ENCODE results near the gene SOX9. TPM values are rescaled to one million over a fixed set of nuclear protein-coding genes. Genes with fewer than 3 reads are reported as not detected.

Gene SOX9
- total RNA-seq, 1 experiment from 2014 or later: 1.3 TPM

DNA sequence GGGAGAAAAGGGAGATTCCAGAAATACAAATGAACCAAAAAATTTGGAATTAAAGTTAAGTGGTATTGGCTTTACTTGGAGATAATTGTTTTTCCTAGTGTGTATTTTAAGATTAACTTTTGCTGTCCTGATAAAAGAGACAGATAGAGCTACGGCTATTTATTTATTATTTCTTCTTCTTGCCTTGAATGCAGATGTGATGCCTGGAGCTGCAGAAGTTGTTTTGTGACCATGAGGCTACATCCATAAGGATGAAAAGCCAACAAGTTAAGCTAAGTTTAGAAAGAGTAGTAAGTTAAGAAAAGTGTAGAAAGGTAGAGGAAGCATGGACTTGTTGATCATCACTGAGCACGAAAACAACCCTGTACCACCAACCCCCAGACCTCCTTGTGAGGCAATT, 41.7 kb downstream of the SOX9 start:
- no peak overlapping the region for H3K23ac ChIP-seq (ENCODE audit: insufficient read length, low read depth, low read length)
- no peak overlapping the region for H2BK120ac ChIP-seq (ENCODE audit: low read depth, low read length, poor library complexity, severe bottlenecking)
- no peak overlapping the region for H2AK5ac ChIP-seq (ENCODE audit: insufficient read length, low read length)
- H2BK15ac ChIP-seq (ENCODE audit: low read depth, low read length): no peak overlapping the region
- no peaks in the 10 kb centered on the region; a peak in 1 of 5 replicates for H3K9me3 Mint-ChIP-seq
- H3K79me1 ChIP-seq (ENCODE audit: insufficient read depth, low read depth, low read length, poor library complexity, severe bottlenecking): no peaks in the 10 kb centered on the region
- peaks cover 16% of the 10 kb centered on the region; the same call in 1 of the 2 replicates for H3K4me1 ChIP-seq (ENCODE audit: insufficient read depth, low read length)
- TF ChIP-seq, protein P1, sequence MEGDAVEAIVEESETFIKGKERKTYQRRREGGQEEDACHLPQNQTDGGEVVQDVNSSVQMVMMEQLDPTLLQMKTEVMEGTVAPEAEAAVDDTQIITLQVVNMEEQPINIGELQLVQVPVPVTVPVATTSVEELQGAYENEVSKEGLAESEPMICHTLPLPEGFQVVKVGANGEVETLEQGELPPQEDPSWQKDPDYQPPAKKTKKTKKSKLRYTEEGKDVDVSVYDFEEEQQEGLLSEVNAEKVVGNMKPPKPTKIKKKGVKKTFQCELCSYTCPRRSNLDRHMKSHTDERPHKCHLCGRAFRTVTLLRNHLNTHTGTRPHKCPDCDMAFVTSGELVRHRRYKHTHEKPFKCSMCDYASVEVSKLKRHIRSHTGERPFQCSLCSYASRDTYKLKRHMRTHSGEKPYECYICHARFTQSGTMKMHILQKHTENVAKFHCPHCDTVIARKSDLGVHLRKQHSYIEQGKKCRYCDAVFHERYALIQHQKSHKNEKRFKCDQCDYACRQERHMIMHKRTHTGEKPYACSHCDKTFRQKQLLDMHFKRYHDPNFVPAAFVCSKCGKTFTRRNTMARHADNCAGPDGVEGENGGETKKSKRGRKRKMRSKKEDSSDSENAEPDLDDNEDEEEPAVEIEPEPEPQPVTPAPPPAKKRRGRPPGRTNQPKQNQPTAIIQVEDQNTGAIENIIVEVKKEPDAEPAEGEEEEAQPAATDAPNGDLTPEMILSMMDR (conservative IDR thresholded peaks at IDR 0.05): no peak
- no peak overlapping the region for H3K4me3 Mint-ChIP-seq
- no peak overlapping the region for H2BK20ac ChIP-seq (ENCODE audit: low read depth, low read length, poor library complexity, severe bottlenecking)
- no peak overlapping the region for H3K4ac ChIP-seq (ENCODE audit: low read depth, low read length)
- no peak overlapping the region for H3K14ac ChIP-seq (ENCODE audit: insufficient read depth, low read length)
- no peak overlapping the region for H3K27ac Mint-ChIP-seq
- peaks cover 30% of the 10 kb centered on the region in 2 experiments for H3K4me1 Mint-ChIP-seq
- H3K27me3 ChIP-seq (ENCODE audit: insufficient read depth, low read length): no peaks in the 10 kb centered on the region
- H3K9ac ChIP-seq (ENCODE audit: extremely low read depth, insufficient read length, low read length): no peak overlapping the region
- no peak overlapping the region for H2BK12ac ChIP-seq (ENCODE audit: insufficient read length, low read depth, low read length)
- no peaks in the 10 kb centered on the region for H4K20me1 ChIP-seq (ENCODE audit: control insufficient read depth, insufficient read depth, insufficient read length)
- no peak overlapping the region for H4K8ac ChIP-seq (replicated peaks; ENCODE audit: insufficient read length, low read depth, low read length)
- WGBS (ENCODE audit: extremely low coverage, insufficient read length, low lambda C conversion rate): no CpG with 5 or more reads among the region's 2 CpGs
- no peak overlapping the region for H4K5ac ChIP-seq (ENCODE audit: insufficient read length, low read depth, low read length)
- H3K4me2 ChIP-seq (ENCODE audit: insufficient read depth, insufficient read length, low read length): no peak overlapping the region
- no peak overlapping the region for H3K27ac ChIP-seq (ENCODE audit: insufficient read length, low read depth, low read length)
- H3K9me3 ChIP-seq (ENCODE audit: control insufficient read depth, low read depth, low read length): no peaks in the 10 kb centered on the region
- no peak for DNase-seq
- peaks cover 0 to 8% (median 1%) of the 10 kb centered on the region in 3 experiments; a peak in 3 of 7 replicates for H3K36me3 Mint-ChIP-seq (ENCODE audit: insufficient read depth in 1 of 3, low read depth in 3 of 3)
- no peak overlapping the region for H2AFZ ChIP-seq (ENCODE audit: low read length)
- no peak overlapping the region for H3T11ph ChIP-seq (ENCODE audit: low read length)
- H3K56ac ChIP-seq (ENCODE audit: insufficient read length, low read depth, low read length): no peak overlapping the region
- H3K23me2 ChIP-seq (ENCODE audit: insufficient read length, low read depth, low read length, poor library complexity, severe bottlenecking): no peaks in the 10 kb centered on the region
- H2BK5ac ChIP-seq (ENCODE audit: insufficient read length, low read length): no peak overlapping the region
- H4K91ac ChIP-seq (ENCODE audit: insufficient read length, low read depth, low read length): no peak overlapping the region
- peaks cover 1% of the 10 kb centered on the region for H3K27me3 Mint-ChIP-seq (ENCODE audit: low read depth)
- no peak overlapping the region for H3K18ac ChIP-seq (ENCODE audit: insufficient read length, low read depth, low read length)
- no peaks in the 10 kb centered on the region for H3K79me2 ChIP-seq (ENCODE audit: insufficient read depth, low read length)
